PFSK-1 (cell line): ENCODE results near the gene VWF.

Source experiments
- REST ChIP-seq, 2 experiments: IDR thresholded peaks; 2 replicates each; pipeline versions ENCODE4 v1.6.1 to v1.8.0; 2011 to 2012; ENCODE audit warnings: low read depth in 2 of 2, low read length in 2 of 2, control low read depth in 1 of 2, inconsistent platforms in 1 of 2, mild to moderate bottlenecking in 1 of 2, moderate library complexity in 1 of 2; ENCODE audit not compliant: insufficient read depth in 1 of 2
- SIN3A ChIP-seq: IDR thresholded peaks from 2 replicates; pipeline ENCODE4 v1.6.1; 2012; ENCODE audit warnings: mild to moderate bottlenecking, low read length, moderate library complexity, borderline replicate concordance; ENCODE audit not compliant: insufficient read depth
- TAF1 ChIP-seq: IDR thresholded peaks from 2 replicates; pipeline ENCODE4 v1.6.1; 2012; ENCODE audit warnings: low read length, control low read depth, borderline replicate concordance; ENCODE audit not compliant: insufficient read depth

DNA sequence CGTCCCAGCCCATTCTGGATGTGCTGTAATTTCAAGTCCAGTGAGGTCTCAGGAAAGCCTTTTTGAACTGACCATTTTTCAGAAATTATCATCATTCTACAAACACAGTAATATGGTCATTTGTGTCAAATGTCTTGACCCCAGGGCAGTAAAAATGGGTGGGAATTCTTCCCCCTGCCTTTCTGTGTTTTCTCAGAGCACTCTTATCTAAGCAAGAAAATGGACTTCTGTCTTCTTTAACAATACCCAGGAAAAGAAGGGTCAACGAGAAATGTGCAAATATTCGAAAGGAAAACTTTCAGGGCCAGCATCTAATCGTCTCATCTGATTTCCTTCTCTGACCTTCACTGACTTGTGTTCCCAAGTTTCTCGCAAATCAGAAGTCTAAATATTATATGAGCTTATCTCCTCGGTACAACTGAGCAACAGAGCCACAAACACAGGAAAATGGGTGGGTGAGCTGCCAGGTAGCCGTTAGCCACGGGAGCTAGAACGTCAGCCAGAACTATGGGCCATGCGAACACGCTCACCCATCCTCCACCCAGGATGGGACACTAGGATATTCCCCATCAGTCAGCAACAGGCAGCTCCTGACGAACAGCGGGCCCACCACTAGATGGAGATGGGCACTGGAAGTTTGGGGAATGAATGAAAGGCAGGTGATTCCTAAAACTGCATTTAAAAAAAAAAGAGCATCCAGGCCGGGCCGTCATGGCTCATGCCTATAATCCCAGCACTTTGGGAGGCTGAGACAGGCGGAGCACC lies 57.1 kb downstream of the VWF start:
- TF ChIP-seq TAF1 (no peak), SIN3A (no peak), REST (IDR thresholded peaks at IDR 0.05; ENCODE audit: insufficient read depth in 1 of 2, low read depth in 2 of 2, low read length in 2 of 2) (no peak)
